IMR-90 (cell line): Measurements from ENCODE around the gene NXT2. TPM values are rescaled to one million over a fixed set of nuclear protein-coding genes. Genes with fewer than 3 reads are reported as not detected.

ENCODE experiments used
- ATAC-seq: fragments of 200-7000 bp; cut with Tn5 transposase; 2 replicates; pipeline ENCODE4 v1.9.1; 2020; ENCODE audit warnings: low read depth, mild to moderate bottlenecking, moderate library complexity
- BruUV-seq: library from RNA; stranded (reverse); fragments of 400-500 nt; replicated peaks from 2 replicates; lab custom pipeline; 2021; lab: Mats Ljungman, UMichigan
- CTCF ChIA-PET: fragments of 300-600 bp; formaldehyde crosslinking; extraction: SDS; loops from one replicate; lab custom pipeline; 2021; ENCODE audit warnings: antibody characterized with exemption; lab: Yijun Ruan, JAX
- POLR2A ChIA-PET: fragments of 300-600 bp; sonication (Branson Sonifier 250); formaldehyde crosslinking; loops from one replicate; lab custom pipeline; 2022; ENCODE audit warnings: antibody characterized with exemption; ENCODE audit not compliant: unreplicated experiment; lab: Charles Lee
- DNase-seq: peaks from one replicate; pipeline ENCODE4 v3.0.0; 2013
- H2AFZ ChIP-seq: replicated peaks from 2 replicates; pipeline ENCODE3; 2013; ENCODE audit warnings: low read length, mild to moderate bottlenecking; ENCODE audit not compliant: poor library complexity
- H2AK5ac ChIP-seq: 2 replicates; pipeline ENCODE4 v1.6.1; 2013; ENCODE audit warnings: low read depth, low read length, inconsistent platforms
- H2AK9ac ChIP-seq: replicated peaks from 2 replicates; pipeline ENCODE3; 2013; ENCODE audit warnings: mild to moderate bottlenecking, low read depth, low read length, moderate library complexity; ENCODE audit not compliant: poor library complexity
- H2BK120ac ChIP-seq: 2 replicates; pipeline ENCODE4 v1.6.1; 2013; ENCODE audit warnings: low read depth, low read length, inconsistent platforms
- H2BK15ac ChIP-seq: 3 replicates; pipeline ENCODE4 v1.6.1; 2013; ENCODE audit warnings: low read depth, low read length, inconsistent platforms
- H2BK20ac ChIP-seq: 2 replicates; pipeline ENCODE4 v1.6.1; 2013; ENCODE audit warnings: low read depth, mild to moderate bottlenecking, inconsistent platforms, low read length, moderate library complexity
- H2BK5ac ChIP-seq: 2 replicates; pipeline ENCODE4 v1.6.1; 2013; ENCODE audit warnings: mild to moderate bottlenecking, low read depth, low read length, inconsistent platforms; ENCODE audit not compliant: poor library complexity, severe bottlenecking
- H3K14ac ChIP-seq: replicated peaks from 2 replicates; pipeline ENCODE4 v1.6.1; 2013; ENCODE audit warnings: low read depth, low read length, inconsistent platforms
- H3K18ac ChIP-seq: 2 replicates; pipeline ENCODE4 v1.6.1; 2013; ENCODE audit warnings: low read depth, low read length, control low read depth
- H3K23ac ChIP-seq: 2 replicates; pipeline ENCODE4 v1.6.1; 2013; ENCODE audit warnings: low read depth, low read length, inconsistent platforms
- H3K27ac ChIP-seq: 2 replicates; pipeline ENCODE4 v1.5.1; 2013; ENCODE audit warnings: mild to moderate bottlenecking, control low read depth, low read length; ENCODE audit not compliant: insufficient read depth
- H3K27me3 ChIP-seq: 2 replicates; pipeline ENCODE4 v1.6.1; 2013; ENCODE audit warnings: low read length; ENCODE audit not compliant: control insufficient read depth, insufficient read depth
- H3K36me3 ChIP-seq: 2 replicates; pipeline ENCODE4 v1.6.1; 2013; ENCODE audit warnings: low read length, mixed read lengths; ENCODE audit not compliant: control insufficient read depth, insufficient read depth
- H3K4ac ChIP-seq: 2 replicates; pipeline ENCODE4 v1.6.1; 2013; ENCODE audit warnings: low read depth, low read length, inconsistent platforms
- H3K4me1 ChIP-seq: 2 replicates; pipeline ENCODE4 v1.6.1; 2013; ENCODE audit warnings: low read length, mixed read lengths; ENCODE audit not compliant: control insufficient read depth, insufficient read depth
- H3K4me2 ChIP-seq: 2 replicates; pipeline ENCODE4 v1.6.1; 2013; ENCODE audit warnings: low read depth, mild to moderate bottlenecking, control low read depth, low read length, moderate library complexity
- H3K4me3 ChIP-seq: 2 replicates; pipeline ENCODE4 v1.5.1; 2013; ENCODE audit warnings: low read depth, mild to moderate bottlenecking, control low read depth, low read length, moderate library complexity; ENCODE audit not compliant: insufficient read depth
- H3K56ac ChIP-seq: 2 replicates; pipeline ENCODE4 v1.6.1; 2013; ENCODE audit warnings: low read length, inconsistent platforms; ENCODE audit not compliant: insufficient read depth; ENCODE audit errors: extremely low read depth
- H3K79me1 ChIP-seq, 2 experiments: 2 replicates each; pipeline ENCODE4 v1.6.1; 2013; ENCODE audit warnings: low read length in 2 of 2, inconsistent platforms in 1 of 2, low read depth in 1 of 2
- H3K9ac ChIP-seq: 2 replicates; pipeline ENCODE4 v1.6.1; 2013; ENCODE audit warnings: low read depth, low read length, control low read depth
- H3K9me1 ChIP-seq: 2 replicates; pipeline ENCODE4 v1.6.1; 2013; ENCODE audit warnings: low read length, inconsistent platforms; ENCODE audit not compliant: insufficient read depth
- H3K9me3 ChIP-seq: 2 replicates; pipeline ENCODE4 v1.6.1; 2013; ENCODE audit warnings: low read length; ENCODE audit not compliant: control insufficient read depth, insufficient read depth
- H4K20me1 ChIP-seq: 2 replicates; pipeline ENCODE4 v1.6.1; 2013; ENCODE audit warnings: low read length, inconsistent platforms; ENCODE audit not compliant: insufficient read depth
- H4K5ac ChIP-seq: 2 replicates; pipeline ENCODE4 v1.6.1; 2013; ENCODE audit warnings: mild to moderate bottlenecking, low read depth, low read length, control low read depth
- H4K8ac ChIP-seq, 2 experiments: 2 replicates each; pipeline ENCODE4 v1.6.1; 2013; ENCODE audit warnings: low read depth in 2 of 2, low read length in 2 of 2, control low read depth in 1 of 2, inconsistent platforms in 1 of 2
- H4K91ac ChIP-seq: 2 replicates; pipeline ENCODE4 v1.6.1; 2013; ENCODE audit warnings: low read depth, low read length, inconsistent platforms; ENCODE audit not compliant: insufficient read depth
- MAZ ChIP-seq: IDR thresholded peaks from 2 replicates; pipeline ENCODE4 v1.6.1; 2012; ENCODE audit warnings: low read depth, mild to moderate bottlenecking, low read length, improper control_type of control experiment, moderate library complexity, borderline replicate concordance
- WGBS, 2 experiments: methylation state at CpG; one replicate each; pipeline versions ENCODE4 v1.1.5 to v1.1.7; 2013; ENCODE audit warnings: missing lambda C conversion rate in 2 of 2; ENCODE audit not compliant: insufficient read length in 1 of 2; ENCODE audit errors: extremely low coverage in 2 of 2; 5-methylcytosine and 5-hydroxymethylcytosine counted together
- dilution Hi-C: fragments of 300-500 bp; cut with HindIII; formaldehyde crosslinking; loops from one replicate; pipeline ENCODE4 v1.14.3; 2018; ENCODE audit warnings: low sequenced_read_pairs; ENCODE audit not compliant: unreplicated experiment
- in situ Hi-C: fragments of 300-500 bp; cut with MboI; formaldehyde crosslinking; loops from 3 replicates; pipeline ENCODE4 v1.14.3; 2019; ENCODE audit warnings: low sequenced_read_pairs, inconsistent platforms, mixed read lengths
- intact Hi-C: fragments of 100-400 bp; cut with micrococcal nuclease; formaldehyde crosslinking; loops from 2 replicates; pipeline ENCODE4 v1.10.0; 2022
- polyA plus RNA-seq, 3 experiments: library from polyadenylated mRNA; depleted of rRNA; stranded (reverse); fragments of >200 nt; gene quantifications; 2 replicates each; pipeline ENCODE4 v1.2.3, GENCODE V29; 2012; ENCODE audit warnings: low replicate concordance in 1 of 3
- total RNA-seq: library from RNA; depleted of rRNA; stranded (reverse); fragments of >200 nt; gene quantifications from 2 replicates; pipeline ENCODE4 v1.2.3, GENCODE V29; 2012; rRNA removed

The NXT2 gene
- total and polyA plus RNA-seq, 2 of the 4 experiments (the other 2 are of a cell fraction), result 3.6 to 8.1 TPM

GRCh38 chrX:109590176-109590575, 53.5 kb downstream of the NXT2 start:
- in situ Hi-C loops (no loop called here), dilution Hi-C loops (no loop called here), intact Hi-C loops (no loop called here)
- Histone ChIP-seq H2BK20ac (no peak overlapping the region), H4K91ac (no peak overlapping the region), H3K18ac (no peak overlapping the region), H3K4me3 (no peak overlapping the region), H3K4ac (no peak overlapping the region), H4K8ac (no peak overlapping the region), H3K27ac (no peak overlapping the region), H4K5ac (no peak overlapping the region), H2BK120ac (no peak overlapping the region), H3K36me3 (no peaks in the 10 kb centered on the region), H4K20me1 (no peaks in the 10 kb centered on the region), H3K56ac (no peak overlapping the region), H3K4me2 (no peak overlapping the region), H3K4me1 (no peaks in the 10 kb centered on the region), H3K14ac (no peak overlapping the region), H3K27me3 (peaks cover 14% of the 10 kb centered on the region), H2BK15ac (no peak overlapping the region), H3K23ac (no peak overlapping the region), H2AK5ac (no peak overlapping the region), H2AK9ac (no peak overlapping the region), H3K9me1 (no peaks in the 10 kb centered on the region), H3K79me1 (no peaks in the 10 kb centered on the region), H3K9me3 (no peaks in the 10 kb centered on the region), H2BK5ac (no peak overlapping the region), H3K9ac (no peak overlapping the region), H2AFZ (no peak overlapping the region)
- no TSS peak for BruUV-seq
- no peak for DNase-seq
- ATAC-seq, result no peak
- ChIA-PET CTCF (no interaction called here), POLR2A (no interaction called here)
- no peak for TF ChIP-seq MAZ
- no CpG with 5 or more reads among the region's 4 CpGs for WGBS, 2 experiments

Other genes with a start within 250 kb of the NXT2 start
- not detected in 2 replicates for gene GUCY2F, start 54.8 kb upstream of the NXT2 start, total RNA-seq
- not detected in 2 replicates for gene GUCY2F, start 54.8 kb upstream of the NXT2 start, polyA plus RNA-seq (2012; rRNA removed)
- gene KCNE5, start 88.3 kb downstream of the NXT2 start, total RNA-seq, result 0.18 and 0.28 TPM in 2 replicates
- gene KCNE5, start 88.3 kb downstream of the NXT2 start, polyA plus RNA-seq (2012; rRNA removed), result 0.15 and 0.17 TPM in 2 replicates
- gene ACSL4, start 196.4 kb downstream of the NXT2 start, total RNA-seq, result 59.7 and 97.5 TPM in 2 replicates
- 23.4 and 29.6 TPM in 2 replicates for gene ACSL4, start 196.4 kb downstream of the NXT2 start, polyA plus RNA-seq (2012; rRNA removed)